Thyroid gland (tissue), 4 donors: ENCODE data around the gene RNF115.

ENCODE experiments used
- CTCF ChIP-seq, 6 experiments: fragments of 200-600 bp in 3 of 6; fragments of 450-650 bp in 3 of 6; sonication (generic) in 3 of 6; IDR thresholded peaks; one replicate each; pipeline ENCODE4 v1.5.1; 2016 to 2019; ENCODE audit warnings: antibody characterized with exemption in 6 of 6, mild to moderate bottlenecking in 2 of 6, inconsistent platforms in 1 of 6, moderate library complexity in 1 of 6
- POLR2A ChIP-seq, 2 donors: fragments of 450-650 bp; IDR thresholded peaks; one replicate each; pipeline ENCODE4 v1.6.1; 2017; ENCODE audit warnings: antibody characterized with exemption in 2 of 2, mild to moderate bottlenecking in 2 of 2, moderate library complexity in 1 of 2

DNA sequence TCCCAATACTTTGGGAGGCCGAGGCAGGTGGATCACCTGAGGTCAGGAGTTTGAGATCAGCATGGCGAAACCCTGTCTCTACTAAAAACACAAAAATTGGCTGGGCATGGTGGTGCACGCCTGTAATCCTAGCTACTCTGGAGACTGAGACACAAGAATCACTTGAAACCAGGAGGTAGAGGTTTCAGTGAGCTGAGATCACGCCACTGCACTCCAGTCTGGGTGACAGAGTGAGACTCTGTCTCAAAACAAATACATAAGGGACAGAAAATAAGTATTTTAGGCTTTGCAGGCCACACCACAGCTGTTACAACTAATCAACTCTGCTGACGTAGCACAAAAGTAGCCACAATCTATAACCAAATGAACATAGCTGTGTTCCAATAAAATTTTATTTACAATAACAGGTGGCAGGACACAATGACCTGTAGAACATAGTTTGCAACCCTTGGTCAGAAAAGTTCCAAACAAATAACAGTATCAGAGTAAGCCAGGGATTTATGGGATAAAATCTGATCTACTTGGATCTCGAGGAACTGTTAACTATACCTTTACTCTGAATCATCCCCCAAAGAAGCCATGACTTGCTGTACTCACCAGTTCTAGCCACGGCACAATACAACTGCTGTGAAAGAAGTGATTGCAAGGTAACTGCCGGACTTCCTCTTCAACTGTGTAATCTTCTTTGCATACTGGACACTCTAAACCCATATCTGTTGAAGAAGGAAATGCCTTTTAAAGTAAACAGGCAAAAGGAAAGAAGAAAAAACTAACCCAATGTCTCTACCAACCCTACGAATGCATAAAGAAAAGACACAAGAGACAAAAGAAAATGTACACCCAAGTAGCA, 76.3 kb downstream of the RNF115 start:
- TF ChIP-seq CTCF (IDR thresholded peaks at IDR 0.05) = no peak
- no peak for TF ChIP-seq POLR2A (IDR thresholded peaks at IDR 0.05)
